HL-60 (cell line): Measurements from ENCODE around the gene C22orf15.
A peak's percentile ranks its signal among the peaks of the same experiment; 100 is the strongest.

ENCODE experiments used
- DNase-seq, 2 experiments: peaks; one replicate each; pipeline ENCODE4 v3.0.0-alpha.2; 2010 to 2020; ENCODE audit warnings: low read depth in 1 of 2, low spot score in 1 of 2
- H3K27ac ChIP-seq: fragments of 250-450 bp; sonication (Bioruptor Pico); replicated peaks from 2 replicates; pipeline ENCODE4 v1.5.1; 2020; ENCODE audit warnings: mild to moderate bottlenecking, moderate library complexity
- H3K27me3 ChIP-seq: fragments of 250-450 bp; sonication (Bioruptor Pico); 2 replicates; pipeline ENCODE4 v1.5.1; 2021; ENCODE audit warnings: mild to moderate bottlenecking, moderate library complexity; ENCODE audit not compliant: insufficient read depth, poor library complexity, severe bottlenecking
- H3K4me3 ChIP-seq: replicated peaks from 2 replicates; pipeline ENCODE4 v1.5.1; 2011; ENCODE audit warnings: mild to moderate bottlenecking, control low read depth, low read length; ENCODE audit not compliant: insufficient read depth
- CTCF ChIP-seq: IDR thresholded peaks from one replicate; pipeline ENCODE4 v1.5.1; 2011; ENCODE audit warnings: low read length, control low read depth, inconsistent platforms; ENCODE audit not compliant: insufficient read depth
- GABPA ChIP-seq: IDR thresholded peaks from 2 replicates; pipeline ENCODE4 v1.6.1; 2012; ENCODE audit warnings: low read depth
- POLR2AphosphoS5 ChIP-seq: IDR thresholded peaks from 2 replicates; pipeline ENCODE4 v1.6.1; 2012; ENCODE audit warnings: low read depth
- REST ChIP-seq: IDR thresholded peaks from 2 replicates; pipeline ENCODE4 v1.6.1; 2012; ENCODE audit warnings: low read depth; ENCODE audit not compliant: insufficient replicate concordance
- SPI1 ChIP-seq: IDR thresholded peaks from 2 replicates; pipeline ENCODE4 v1.6.1; 2012; ENCODE audit warnings: low read depth, mild to moderate bottlenecking, borderline replicate concordance

Gene C22orf15

GRCh38 chr22:23744485-23744884 is 18.3 kb upstream of the C22orf15 start:
- Histone ChIP-seq H3K4me3 (no peak overlapping the region), H3K27me3 (no peaks in the 10 kb centered on the region), H3K27ac (no peak overlapping the region)
- DNase-seq: no peak
- TF ChIP-seq CTCF: no peak
- TF ChIP-seq SPI1: no peak
- TF ChIP-seq GABPA: no peak
- no peak for TF ChIP-seq REST
- no peak for TF ChIP-seq POLR2AphosphoS5

GRCh38 chr22:23745791-23746190 is 17.0 kb upstream of the C22orf15 start:
- no peak for DNase-seq
- Histone ChIP-seq H3K27ac (no peak overlapping the region), H3K4me3 (no peak overlapping the region), H3K27me3 (no peaks in the 10 kb centered on the region)
- TF ChIP-seq REST (no peak), SPI1 (no peak), GABPA (no peak), CTCF (no peak), POLR2AphosphoS5 (no peak)

- H3K27me3 ChIP-seq: no peaks in the 10 kb centered on the region
- DNase-seq: peak in 1 of 2 experiments; percentile 59
- peak overlapping the region; percentile 87 for H3K4me3 ChIP-seq
- TF ChIP-seq SPI1 (peak; percentile 45; the same call in 1 of the 2 replicates), REST (no peak)
- H3K27ac ChIP-seq: no peak overlapping the region
These were observed 12.9 kb upstream of the C22orf15 start for GRCh38 chr22:23749841-23750301.

GRCh38 chr22:23750367-23750713 is 12.4 kb upstream of the C22orf15 start:
- DNase-seq: no peak
- H3K27ac ChIP-seq: peak overlapping the region; percentile 38

More at GRCh38 chr22:23750367-23750713, 12.4 kb upstream of the C22orf15 start:
- no peaks in the 10 kb centered on the region for H3K27me3 ChIP-seq
- H3K4me3 ChIP-seq: peak overlapping the region; percentile 87
- no peak for TF ChIP-seq CTCF
- no peak for TF ChIP-seq SPI1
- no peak for TF ChIP-seq POLR2AphosphoS5
